Mucosa of stomach (tissue), 1 donor: Measurements from ENCODE around the gene SLC22A23.

Experiments
- H3K27me3 ChIP-seq: one replicate; pipeline ENCODE4 v1.7.0; 2013; ENCODE audit warnings: mild to moderate bottlenecking, low read length; ENCODE audit not compliant: control insufficient read depth, insufficient read depth
- H3K36me3 ChIP-seq: one replicate; pipeline ENCODE4 v1.7.0; 2013; ENCODE audit warnings: low read length; ENCODE audit not compliant: control insufficient read depth, insufficient read depth
- H3K4me1 ChIP-seq: one replicate; pipeline ENCODE4 v1.7.0; 2013; ENCODE audit warnings: mild to moderate bottlenecking, low read length; ENCODE audit not compliant: control insufficient read depth, insufficient read depth
- H3K4me3 ChIP-seq: one replicate; pipeline ENCODE4 v1.7.0; 2013; ENCODE audit warnings: low read length
- H3K9ac ChIP-seq: one replicate; pipeline ENCODE4 v1.7.0; 2013; ENCODE audit warnings: mild to moderate bottlenecking, low read length, moderate library complexity
- H3K9me3 ChIP-seq: one replicate; pipeline ENCODE4 v1.7.0; 2013; ENCODE audit warnings: mild to moderate bottlenecking, low read length, moderate library complexity; ENCODE audit not compliant: control insufficient read depth
- donor health status: Pancreatic carcinoma.

SLC22A23 gene

GRCh38 chr6:3340894-3341293, 116.0 kb downstream of the SLC22A23 start:
- H3K36me3 ChIP-seq = no peaks in the 10 kb centered on the region
- no peak overlapping the region for H3K9ac ChIP-seq
- H3K4me1 ChIP-seq = peaks cover 29% of the 10 kb centered on the region
- H3K27me3 ChIP-seq = no peaks in the 10 kb centered on the region
- H3K9me3 ChIP-seq = no peaks in the 10 kb centered on the region
- H3K4me3 ChIP-seq = no peak overlapping the region

GRCh38 chr6:3340358-3340802, 116.5 kb downstream of the SLC22A23 start:
- peaks cover 28% of the 10 kb centered on the region for H3K4me1 ChIP-seq
- no peaks in the 10 kb centered on the region for H3K27me3 ChIP-seq
- no peak overlapping the region for H3K4me3 ChIP-seq
- no peaks in the 10 kb centered on the region for H3K9me3 ChIP-seq
- H3K36me3 ChIP-seq = no peaks in the 10 kb centered on the region
- H3K9ac ChIP-seq = no peak overlapping the region

- Histone ChIP-seq H3K36me3 (no peaks in the 10 kb centered on the region), H3K27me3 (no peaks in the 10 kb centered on the region), H3K4me3 (no peak overlapping the region), H3K4me1 (peaks cover 33% of the 10 kb centered on the region), H3K9me3 (no peaks in the 10 kb centered on the region), H3K9ac (no peak overlapping the region)
Measured at GRCh38 chr6:3339811-3340210, 117.0 kb downstream of the SLC22A23 start.

GRCh38 chr6:3337521-3338350, 119.1 kb downstream of the SLC22A23 start:
- Histone ChIP-seq H3K9ac (peak overlapping the region; percentile 9), H3K27me3 (no peaks in the 10 kb centered on the region), H3K9me3 (no peaks in the 10 kb centered on the region), H3K4me3 (no peak overlapping the region), H3K4me1 (peaks cover 41% of the 10 kb centered on the region), H3K36me3 (no peaks in the 10 kb centered on the region)

GRCh38 chr6:3336859-3337515, 119.9 kb downstream of the SLC22A23 start:
- no peak overlapping the region for H3K4me3 ChIP-seq
- peak overlapping the region; percentile 9 for H3K9ac ChIP-seq
- H3K36me3 ChIP-seq = no peaks in the 10 kb centered on the region
- H3K9me3 ChIP-seq = no peaks in the 10 kb centered on the region
- H3K27me3 ChIP-seq = no peaks in the 10 kb centered on the region
- H3K4me1 ChIP-seq = peaks cover 41% of the 10 kb centered on the region

GRCh38 chr6:3336066-3336786, 120.6 kb downstream of the SLC22A23 start:
- Histone ChIP-seq H3K4me3 (no peak overlapping the region), H3K9me3 (no peaks in the 10 kb centered on the region), H3K9ac (no peak overlapping the region), H3K36me3 (no peaks in the 10 kb centered on the region), H3K4me1 (peaks cover 41% of the 10 kb centered on the region), H3K27me3 (no peaks in the 10 kb centered on the region)

- Histone ChIP-seq H3K4me1 (peaks cover 41% of the 10 kb centered on the region), H3K4me3 (no peak overlapping the region), H3K36me3 (no peaks in the 10 kb centered on the region)
Measured at GRCh38 chr6:3335169-3335568, 121.7 kb downstream of the SLC22A23 start.

GRCh38 chr6:3334555-3334954, 122.3 kb downstream of the SLC22A23 start:
- Histone ChIP-seq H3K9me3 (no peaks in the 10 kb centered on the region), H3K9ac (no peak overlapping the region), H3K4me1 (peaks cover 41% of the 10 kb centered on the region), H3K27me3 (no peaks in the 10 kb centered on the region), H3K36me3 (no peaks in the 10 kb centered on the region), H3K4me3 (no peak overlapping the region)

More at GRCh38 chr6:3335169-3335568, 121.7 kb downstream of the SLC22A23 start:
- H3K9me3 ChIP-seq = no peaks in the 10 kb centered on the region
- no peak overlapping the region for H3K9ac ChIP-seq
- H3K27me3 ChIP-seq = no peaks in the 10 kb centered on the region

GRCh38 chr6:3333263-3333662, 123.6 kb downstream of the SLC22A23 start:
- no peaks in the 10 kb centered on the region for H3K36me3 ChIP-seq
- no peaks in the 10 kb centered on the region for H3K27me3 ChIP-seq
- no peaks in the 10 kb centered on the region for H3K9me3 ChIP-seq
- peaks cover 48% of the 10 kb centered on the region for H3K4me1 ChIP-seq
- H3K4me3 ChIP-seq = no peak overlapping the region
- H3K9ac ChIP-seq = no peak overlapping the region

- H3K4me1 ChIP-seq = peaks cover 37% of the 10 kb centered on the region
- H3K36me3 ChIP-seq = no peaks in the 10 kb centered on the region
Measured at GRCh38 chr6:3331971-3332370, 124.9 kb downstream of the SLC22A23 start.

GRCh38 chr6:3331494-3331893, 125.4 kb downstream of the SLC22A23 start:
- peaks cover 32% of the 10 kb centered on the region for H3K4me1 ChIP-seq
- H3K27me3 ChIP-seq = no peaks in the 10 kb centered on the region
- no peak overlapping the region for H3K4me3 ChIP-seq
- H3K9me3 ChIP-seq = no peaks in the 10 kb centered on the region
- H3K9ac ChIP-seq = no peak overlapping the region
- no peaks in the 10 kb centered on the region for H3K36me3 ChIP-seq

More at GRCh38 chr6:3331971-3332370, 124.9 kb downstream of the SLC22A23 start:
- Histone ChIP-seq H3K9ac (no peak overlapping the region), H3K27me3 (no peaks in the 10 kb centered on the region), H3K9me3 (no peaks in the 10 kb centered on the region), H3K4me3 (no peak overlapping the region)

GRCh38 chr6:3330199-3330598, 126.7 kb downstream of the SLC22A23 start:
- Histone ChIP-seq H3K27me3 (no peaks in the 10 kb centered on the region), H3K4me3 (no peak overlapping the region), H3K9me3 (no peaks in the 10 kb centered on the region), H3K9ac (no peak overlapping the region), H3K4me1 (peaks cover 35% of the 10 kb centered on the region), H3K36me3 (no peaks in the 10 kb centered on the region)
